ENCODE data around the gene HEATR5A.

- TF ChIP-seq CTCF (IDR thresholded peaks at IDR 0.05; ENCODE audit: low read depth, low read length) (no peak), EZH2phosphoT487 (IDR thresholded peaks at IDR 0.05; ENCODE audit: low read depth) (no peak)
Measured at GRCh38 chr14:31426663-31427062, 6.3 kb upstream of the HEATR5A start.

Data from OCI-LY3 (cell line).